ENCODE data around the gene KMT2A.

- TF ChIP-seq, protein P1, sequence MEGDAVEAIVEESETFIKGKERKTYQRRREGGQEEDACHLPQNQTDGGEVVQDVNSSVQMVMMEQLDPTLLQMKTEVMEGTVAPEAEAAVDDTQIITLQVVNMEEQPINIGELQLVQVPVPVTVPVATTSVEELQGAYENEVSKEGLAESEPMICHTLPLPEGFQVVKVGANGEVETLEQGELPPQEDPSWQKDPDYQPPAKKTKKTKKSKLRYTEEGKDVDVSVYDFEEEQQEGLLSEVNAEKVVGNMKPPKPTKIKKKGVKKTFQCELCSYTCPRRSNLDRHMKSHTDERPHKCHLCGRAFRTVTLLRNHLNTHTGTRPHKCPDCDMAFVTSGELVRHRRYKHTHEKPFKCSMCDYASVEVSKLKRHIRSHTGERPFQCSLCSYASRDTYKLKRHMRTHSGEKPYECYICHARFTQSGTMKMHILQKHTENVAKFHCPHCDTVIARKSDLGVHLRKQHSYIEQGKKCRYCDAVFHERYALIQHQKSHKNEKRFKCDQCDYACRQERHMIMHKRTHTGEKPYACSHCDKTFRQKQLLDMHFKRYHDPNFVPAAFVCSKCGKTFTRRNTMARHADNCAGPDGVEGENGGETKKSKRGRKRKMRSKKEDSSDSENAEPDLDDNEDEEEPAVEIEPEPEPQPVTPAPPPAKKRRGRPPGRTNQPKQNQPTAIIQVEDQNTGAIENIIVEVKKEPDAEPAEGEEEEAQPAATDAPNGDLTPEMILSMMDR (conservative IDR thresholded peaks at IDR 0.05 in 1 of 2, IDR thresholded peaks at IDR 0.05 in 1 of 2; ENCODE audit: extremely low read depth in 1 of 2, insufficient read depth in 1 of 2, low read depth in 1 of 2, low read length in 2 of 2), result no peak
- no peak for TF ChIP-seq EZH2 (IDR thresholded peaks at IDR 0.05; ENCODE audit: borderline replicate concordance, low read length)
Observed at GRCh38 chr11:118530683-118531596, 94.6 kb downstream of the KMT2A start, which contains the start of gene TMEM25.
